ENCODE results near the gene CADM2. TPM values are rescaled to one million over a fixed set of nuclear protein-coding genes. Genes with fewer than 3 reads are reported as not detected.

CADM2 gene
- total and polyA plus RNA-seq, 2 experiments from 2014 or later = 0.09 TPM; not detected in 1

- no peak overlapping the region for H3K4me2 ChIP-seq (ENCODE audit: unreplicated experiment)
- no peak overlapping the region for H3K9ac ChIP-seq
- DNase-seq = no peak
- TF ChIP-seq EZH2 (IDR thresholded peaks at IDR 0.05; ENCODE audit: insufficient read depth, poor library complexity, severe bottlenecking) (no peak), EZH2phosphoT487 (IDR thresholded peaks at IDR 0.05; ENCODE audit: insufficient read depth, low read depth) (no peak)
- no peaks in the 10 kb centered on the region for H4K20me1 ChIP-seq (ENCODE audit: insufficient read depth)
- 52 to 55% methylated on average over 7 of the region's 7 CpGs for WGBS, 2 experiments (ENCODE audit: low coverage in 1 of 2, low lambda C conversion rate in 2 of 2, missing lambda C conversion rate in 2 of 2)
- no peaks in the 10 kb centered on the region for H3K4me1 ChIP-seq (ENCODE audit: insufficient read depth)
- no peaks in the 10 kb centered on the region for H3K36me3 ChIP-seq (ENCODE audit: low read depth)
- in situ Hi-C loops (cut with MboI) = no loop called here
- H3K27ac ChIP-seq = no peak overlapping the region
- H3K79me2 ChIP-seq (ENCODE audit: insufficient read depth) = no peaks in the 10 kb centered on the region
- H2AFZ ChIP-seq = no peak overlapping the region
- no peaks in the 10 kb centered on the region for H3F3A ChIP-seq (ENCODE audit: insufficient read depth)
- no peaks in the 10 kb centered on the region for H3K27me3 ChIP-seq (replicated peaks; ENCODE audit: insufficient read depth)
- H3K9me2 ChIP-seq (ENCODE audit: insufficient read depth) = no peaks in the 10 kb centered on the region
- no peaks in the 10 kb centered on the region for H3K9me3 ChIP-seq (ENCODE audit: low read depth)
- no peak overlapping the region for H3K4me3 ChIP-seq
Measured at GRCh38 chr3:85584779-85585356, 626.1 kb downstream of the CADM2 start.

GRCh38 chr3:85586018-85586417 is 627.2 kb downstream of the CADM2 start:
- Histone ChIP-seq H3F3A (ENCODE audit: insufficient read depth) (no peaks in the 10 kb centered on the region), H3K4me3 (no peak overlapping the region), H4K20me1 (ENCODE audit: insufficient read depth) (no peaks in the 10 kb centered on the region), H3K9me3 (ENCODE audit: low read depth) (no peaks in the 10 kb centered on the region), H3K4me1 (ENCODE audit: insufficient read depth) (no peaks in the 10 kb centered on the region), H2AFZ (no peak overlapping the region), H3K27ac (no peak overlapping the region), H3K27me3 (replicated peaks; ENCODE audit: insufficient read depth) (no peaks in the 10 kb centered on the region), H3K9me2 (ENCODE audit: insufficient read depth) (no peaks in the 10 kb centered on the region), H3K79me2 (ENCODE audit: insufficient read depth) (no peaks in the 10 kb centered on the region), H3K9ac (no peak overlapping the region), H3K4me2 (ENCODE audit: unreplicated experiment) (no peak overlapping the region), H3K36me3 (ENCODE audit: low read depth) (no peaks in the 10 kb centered on the region)
- 18 to 24% methylated on average over 3 of the region's 3 CpGs for WGBS, 2 experiments (ENCODE audit: low coverage in 1 of 2, low lambda C conversion rate in 2 of 2, missing lambda C conversion rate in 2 of 2)
- TF ChIP-seq EZH2 (IDR thresholded peaks at IDR 0.05; ENCODE audit: insufficient read depth, poor library complexity, severe bottlenecking) = no peak
- no peak for TF ChIP-seq EZH2phosphoT487 (IDR thresholded peaks at IDR 0.05; ENCODE audit: insufficient read depth, low read depth)
- in situ Hi-C loops (cut with MboI) = no loop called here
- DNase-seq = no peak

- TF ChIP-seq EZH2 (IDR thresholded peaks at IDR 0.05; ENCODE audit: insufficient read depth, poor library complexity, severe bottlenecking) = no peak
- no peak for TF ChIP-seq EZH2phosphoT487 (IDR thresholded peaks at IDR 0.05; ENCODE audit: insufficient read depth, low read depth)
Measured at GRCh38 chr3:85589145-85589544, 630.4 kb downstream of the CADM2 start.

GRCh38 chr3:85591451-85591850 is 632.7 kb downstream of the CADM2 start:
- TF ChIP-seq EZH2 (IDR thresholded peaks at IDR 0.05; ENCODE audit: insufficient read depth, poor library complexity, severe bottlenecking) (no peak), EZH2phosphoT487 (IDR thresholded peaks at IDR 0.05; ENCODE audit: insufficient read depth, low read depth) (no peak)
- DNase-seq = no peak
- H3K9me3 ChIP-seq (ENCODE audit: low read depth) = no peaks in the 10 kb centered on the region
- in situ Hi-C loops (cut with MboI) = no loop called here
- no peak overlapping the region for H3K27ac ChIP-seq
- H3F3A ChIP-seq (ENCODE audit: insufficient read depth) = no peaks in the 10 kb centered on the region
- no peak overlapping the region for H3K4me2 ChIP-seq (ENCODE audit: unreplicated experiment)
- no peak overlapping the region for H3K4me3 ChIP-seq
- no peaks in the 10 kb centered on the region for H4K20me1 ChIP-seq (ENCODE audit: insufficient read depth)
- H3K36me3 ChIP-seq (ENCODE audit: low read depth) = no peaks in the 10 kb centered on the region
- H3K27me3 ChIP-seq (replicated peaks; ENCODE audit: insufficient read depth) = no peaks in the 10 kb centered on the region
- H3K9ac ChIP-seq = no peak overlapping the region
- 0 to 1% methylated on average over 2 of the region's 2 CpGs for WGBS, 2 experiments (ENCODE audit: low coverage in 1 of 2, low lambda C conversion rate in 2 of 2, missing lambda C conversion rate in 2 of 2)
- no peaks in the 10 kb centered on the region for H3K9me2 ChIP-seq (ENCODE audit: insufficient read depth)
- no peak overlapping the region for H2AFZ ChIP-seq
- H3K79me2 ChIP-seq (ENCODE audit: insufficient read depth) = no peaks in the 10 kb centered on the region
- H3K4me1 ChIP-seq (ENCODE audit: insufficient read depth) = no peaks in the 10 kb centered on the region

More at GRCh38 chr3:85589145-85589544, 630.4 kb downstream of the CADM2 start:
- H3K27ac ChIP-seq = no peak overlapping the region
- DNase-seq = peak; percentile 22
- H3K27me3 ChIP-seq (replicated peaks; ENCODE audit: insufficient read depth) = no peaks in the 10 kb centered on the region
- no peak overlapping the region for H3K4me3 ChIP-seq
- no peak overlapping the region for H3K4me2 ChIP-seq (ENCODE audit: unreplicated experiment)
- no peaks in the 10 kb centered on the region for H3K9me2 ChIP-seq (ENCODE audit: insufficient read depth)
- no peaks in the 10 kb centered on the region for H3F3A ChIP-seq (ENCODE audit: insufficient read depth)
- no peak overlapping the region for H3K9ac ChIP-seq
- in situ Hi-C loops (cut with MboI) = no loop called here
- H4K20me1 ChIP-seq (ENCODE audit: insufficient read depth) = no peaks in the 10 kb centered on the region
- 0 to 7% methylated on average over 3 of the region's 3 CpGs for WGBS, 2 experiments (ENCODE audit: low coverage in 1 of 2, low lambda C conversion rate in 2 of 2, missing lambda C conversion rate in 2 of 2)
- H2AFZ ChIP-seq = no peak overlapping the region
- H3K4me1 ChIP-seq (ENCODE audit: insufficient read depth) = no peaks in the 10 kb centered on the region
- no peaks in the 10 kb centered on the region for H3K79me2 ChIP-seq (ENCODE audit: insufficient read depth)
- H3K9me3 ChIP-seq (ENCODE audit: low read depth) = no peaks in the 10 kb centered on the region
- no peaks in the 10 kb centered on the region for H3K36me3 ChIP-seq (ENCODE audit: low read depth)
